H1 (cell line): ENCODE measurements around the gene RIPOR3. TPM values are rescaled to one million over a fixed set of nuclear protein-coding genes. Genes with fewer than 3 reads are reported as not detected.
A peak's percentile ranks its signal among the peaks of the same experiment; 100 is the strongest.

ENCODE experiments used
- ASH2L ChIP-seq: fragments of 200-600, 300-600 bp; sonication (generic); IDR thresholded peaks from one replicate; pipeline ENCODE4 v1.7.1; 2017; ENCODE audit warnings: low read length
- BRCA1 ChIP-seq: IDR thresholded peaks from 2 replicates; pipeline ENCODE4 v1.6.1; 2012; ENCODE audit warnings: low read depth, low read length, improper control_type of control experiment
- CBX8 ChIP-seq: fragments of 300-800, 300-1000 bp; sonication (generic); IDR thresholded peaks from 2 replicates; pipeline ENCODE4 v1.7.1; 2016; ENCODE audit warnings: low read depth, low read length, borderline replicate concordance
- CEBPB ChIP-seq: IDR thresholded peaks from 2 replicates; pipeline ENCODE4 v1.6.1; 2012; ENCODE audit warnings: low read depth, low read length
- EP300 ChIP-seq, 2 experiments: IDR thresholded peaks; 1 replicate in 1 of 2; 2 replicates in 1 of 2; pipeline ENCODE4 v1.6.1; 2011 to 2012; ENCODE audit warnings: low read depth in 2 of 2, low read length in 2 of 2, mild to moderate bottlenecking in 2 of 2, borderline replicate concordance in 1 of 2, inconsistent platforms in 1 of 2, moderate library complexity in 1 of 2
- FOSL1 ChIP-seq: IDR thresholded peaks from 2 replicates; pipeline ENCODE4 v1.6.1; 2011; ENCODE audit warnings: mild to moderate bottlenecking, low read depth, low read length, moderate library complexity; ENCODE audit not compliant: insufficient read depth
- GTF2F1 ChIP-seq: IDR thresholded peaks from 2 replicates; pipeline ENCODE4 v1.6.1; 2012; ENCODE audit warnings: low read depth, low read length, improper control_type of control experiment, borderline replicate concordance
- PHF8 ChIP-seq: fragments of 200-600 bp; sonication (generic); conservative IDR thresholded peaks from 2 replicates; pipeline ENCODE4 v1.7.1; 2012; ENCODE audit warnings: low read depth, mild to moderate bottlenecking, inconsistent platforms, low read length, moderate library complexity
- POLR2AphosphoS5 ChIP-seq: IDR thresholded peaks from 2 replicates; pipeline ENCODE4 v1.6.1; 2011; ENCODE audit warnings: low read depth, low read length
- POU5F1 ChIP-seq: IDR thresholded peaks from 2 replicates; pipeline ENCODE4 v1.6.1; 2011; ENCODE audit warnings: low read depth, mild to moderate bottlenecking, low read length, moderate library complexity
- RAD21 ChIP-seq, 2 experiments: IDR thresholded peaks in 1 of 2; conservative IDR thresholded peaks in 1 of 2; 2 replicates each; pipeline ENCODE4 v1.6.1; 2011; ENCODE audit warnings: low read depth in 2 of 2, low read length in 2 of 2, improper control_type of control experiment in 1 of 2, inconsistent platforms in 1 of 2, mild to moderate bottlenecking in 1 of 2, moderate library complexity in 1 of 2
- SP2 ChIP-seq: IDR thresholded peaks from 2 replicates; pipeline ENCODE4 v1.6.1; 2012; ENCODE audit warnings: mild to moderate bottlenecking, low read length, inconsistent platforms
- SP4 ChIP-seq: IDR thresholded peaks from 2 replicates; pipeline ENCODE4 v1.6.1; 2012; ENCODE audit warnings: low read length, inconsistent platforms
- SUZ12 ChIP-seq: fragments of 200-600 bp; sonication (generic); IDR thresholded peaks from 2 replicates; pipeline ENCODE4 v1.6.1; 2012; ENCODE audit warnings: mild to moderate bottlenecking, inconsistent platforms, low read length, moderate library complexity, mixed read lengths
- TBP ChIP-seq: IDR thresholded peaks from 2 replicates; pipeline ENCODE4 v1.6.1; 2011; ENCODE audit warnings: low read depth, low read length, improper control_type of control experiment
- TEAD4 ChIP-seq: IDR thresholded peaks from 2 replicates; pipeline ENCODE4 v1.6.1; 2012; ENCODE audit warnings: low read depth, low read length, inconsistent platforms, mixed read lengths
- ZNF274 ChIP-seq: IDR thresholded peaks from 2 replicates; pipeline ENCODE4 v1.7.0; 2012; ENCODE audit warnings: low read length, borderline replicate concordance; ENCODE audit errors: extremely low read depth
- polyA plus RNA-seq, 7 experiments: library from polyadenylated mRNA; depleted of rRNA in 3 of 7; stranded (reverse) in 5 of 7; unstranded in 2 of 7; fragments of >200 nt in 5 of 7; fragments of 200-250 nt in 2 of 7; gene quantifications; 1 replicate in 5 of 7; 2 replicates in 1 of 7; 4 replicates in 1 of 7; pipeline versions ENCODE4 v1.2.1 to v1.2.3, GENCODE V29; 2011 to 2013; ENCODE audit warnings: missing spikeins in 2 of 7, mixed read lengths in 2 of 7
- total RNA-seq: library from RNA; stranded (reverse); fragmentation: NEBNext Ultra II Directional; extraction: Animal tissue kit (Norgen Biotek cat#: 25700); gene quantifications from 2 replicates; pipeline ENCODE4 v1.2.1, GENCODE V29; 2021
- TF ChIP-seq, protein P1 (sequence below): IDR thresholded peaks from 2 replicates; pipeline ENCODE4 v1.6.1; 2012; ENCODE audit warnings: low read length, inconsistent platforms
- TF ChIP-seq, protein P2 (sequence below): IDR thresholded peaks from 2 replicates; pipeline ENCODE4 v1.6.1; 2012; ENCODE audit warnings: inconsistent platforms
- TF ChIP-seq, protein P3 (sequence below): IDR thresholded peaks from 2 replicates; pipeline ENCODE4 v1.6.1; 2012; ENCODE audit warnings: inconsistent platforms

The RIPOR3 gene
- total and polyA plus RNA-seq, 2 of the 8 experiments (the other 6 are each of a cell fraction or from before 2014, with no cell fraction given), result 3.6 to 4.5 TPM

DNA sequence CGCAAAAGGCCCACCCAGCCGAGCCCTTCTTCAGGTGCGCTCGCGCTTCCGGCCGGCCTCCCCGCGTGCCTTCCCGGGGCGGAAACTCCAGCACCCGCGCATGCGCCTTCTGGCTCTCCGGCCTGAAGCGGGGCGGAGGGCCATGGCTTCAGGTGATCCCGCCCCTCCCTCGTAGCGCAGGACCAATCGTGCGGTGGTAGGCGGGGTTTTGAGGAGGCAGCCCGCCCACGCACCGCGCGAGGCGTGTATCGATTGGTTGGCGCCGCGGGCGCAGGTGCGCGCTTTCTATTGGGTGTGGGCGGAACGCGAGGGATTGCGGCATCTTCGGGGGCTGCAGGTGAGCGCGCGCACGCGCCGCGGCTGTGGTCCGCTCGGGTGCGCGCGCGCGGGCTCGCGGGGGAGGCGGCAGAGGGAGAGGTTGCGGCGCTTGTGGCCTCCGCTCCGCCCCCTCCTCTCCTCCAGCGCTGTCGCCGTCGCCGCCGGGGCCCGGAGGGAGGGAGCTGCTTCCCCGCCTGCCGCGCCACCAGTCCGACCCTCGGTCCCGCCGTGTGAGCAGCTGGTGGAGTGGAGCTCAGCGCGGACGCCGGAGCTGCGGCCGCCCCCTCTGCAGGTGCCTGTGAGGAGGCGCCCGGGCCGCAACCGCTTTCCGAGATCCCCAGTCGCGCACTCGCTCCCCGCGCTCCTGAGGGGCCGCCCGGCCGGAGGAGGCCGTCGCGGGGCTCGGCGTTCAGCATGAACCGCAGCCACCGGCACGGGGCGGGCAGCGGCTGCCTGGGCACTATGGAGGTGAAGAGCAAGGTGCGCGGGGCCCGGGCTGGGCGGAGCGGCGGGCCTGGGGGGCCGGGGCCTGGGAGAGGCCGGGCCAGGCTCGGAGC lies 40.0 kb upstream of the RIPOR3 start, which contains the start of gene PARD6B (continued):
- no peak for TF ChIP-seq SP2
- TF ChIP-seq, protein P1, sequence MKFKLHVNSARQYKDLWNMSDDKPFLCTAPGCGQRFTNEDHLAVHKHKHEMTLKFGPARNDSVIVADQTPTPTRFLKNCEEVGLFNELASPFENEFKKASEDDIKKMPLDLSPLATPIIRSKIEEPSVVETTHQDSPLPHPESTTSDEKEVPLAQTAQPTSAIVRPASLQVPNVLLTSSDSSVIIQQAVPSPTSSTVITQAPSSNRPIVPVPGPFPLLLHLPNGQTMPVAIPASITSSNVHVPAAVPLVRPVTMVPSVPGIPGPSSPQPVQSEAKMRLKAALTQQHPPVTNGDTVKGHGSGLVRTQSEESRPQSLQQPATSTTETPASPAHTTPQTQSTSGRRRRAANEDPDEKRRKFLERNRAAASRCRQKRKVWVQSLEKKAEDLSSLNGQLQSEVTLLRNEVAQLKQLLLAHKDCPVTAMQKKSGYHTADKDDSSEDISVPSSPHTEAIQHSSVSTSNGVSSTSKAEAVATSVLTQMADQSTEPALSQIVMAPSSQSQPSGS, result no peak
- TF ChIP-seq ASH2L, result peak; percentile 73
- TF ChIP-seq PHF8, result peak; percentile 75
- no peak for TF ChIP-seq ZNF274
- TF ChIP-seq CBX8, result no peak
- TF ChIP-seq SP4, result no peak; the same call in 1 of the 2 replicates
- no peak; the same call in 1 of the 2 replicates for TF ChIP-seq SUZ12
- peak; percentile 13; the same call in 1 of the 2 replicates for TF ChIP-seq TEAD4
- TF ChIP-seq BRCA1, result no peak
- no peak for TF ChIP-seq POU5F1
- TF ChIP-seq, protein P2, sequence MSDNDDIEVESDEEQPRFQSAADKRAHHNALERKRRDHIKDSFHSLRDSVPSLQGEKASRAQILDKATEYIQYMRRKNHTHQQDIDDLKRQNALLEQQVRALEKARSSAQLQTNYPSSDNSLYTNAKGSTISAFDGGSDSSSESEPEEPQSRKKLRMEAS, result peak; percentile 56
- TF ChIP-seq FOSL1, result no peak
- TF ChIP-seq RAD21 (IDR thresholded peaks at IDR 0.05 in 1 of 2, conservative IDR thresholded peaks at IDR 0.05 in 1 of 2; ENCODE audit: low read depth in 2 of 2, low read length in 2 of 2), result no peak; a peak in 1 of 4 replicates
- no peak for TF ChIP-seq GTF2F1
- TF ChIP-seq, protein P3, sequence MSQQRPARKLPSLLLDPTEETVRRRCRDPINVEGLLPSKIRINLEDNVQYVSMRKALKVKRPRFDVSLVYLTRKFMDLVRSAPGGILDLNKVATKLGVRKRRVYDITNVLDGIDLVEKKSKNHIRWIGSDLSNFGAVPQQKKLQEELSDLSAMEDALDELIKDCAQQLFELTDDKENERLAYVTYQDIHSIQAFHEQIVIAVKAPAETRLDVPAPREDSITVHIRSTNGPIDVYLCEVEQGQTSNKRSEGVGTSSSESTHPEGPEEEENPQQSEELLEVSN, result peak; percentile 2; the same call in 1 of the 2 replicates
- TF ChIP-seq EP300 (IDR thresholded peaks at IDR 0.05; ENCODE audit: borderline replicate concordance in 1 of 2, low read depth in 2 of 2, low read length in 2 of 2), result peak in 1 of 2 experiments; percentile 46; a peak in 1 of 3 replicates
- TF ChIP-seq CEBPB, result peak; percentile 86
- no peak; the same call in 1 of the 2 replicates for TF ChIP-seq POLR2AphosphoS5
- peak; percentile 66 for TF ChIP-seq TBP
